Osteoblast (primary cell): ENCODE results near the gene ZCCHC14. TPM values are rescaled to one million over a fixed set of nuclear protein-coding genes. Genes with fewer than 3 reads are reported as not detected.

ENCODE experiments used
- DNase-seq: peaks from one replicate; pipeline ENCODE4 v3.0.0; 2011; ENCODE audit warnings: low spot score, mixed read lengths; ENCODE audit not compliant: insufficient read length; ENCODE audit errors: missing footprints
- H2AFZ ChIP-seq: 2 replicates; pipeline ENCODE4 v1.6.0; 2011; ENCODE audit warnings: mild to moderate bottlenecking, low read length
- H3K27ac ChIP-seq: 2 replicates; pipeline ENCODE4 v1.5.1; 2011; ENCODE audit warnings: mild to moderate bottlenecking, low read depth, low read length, moderate library complexity
- H3K27me3 ChIP-seq: 2 replicates; pipeline ENCODE4 v1.6.0; 2012; ENCODE audit warnings: mild to moderate bottlenecking, control low read depth, inconsistent platforms, low read length, moderate library complexity; ENCODE audit not compliant: insufficient read depth
- H3K36me3 ChIP-seq: 2 replicates; pipeline ENCODE4 v1.5.1; 2011; ENCODE audit warnings: mild to moderate bottlenecking, low read length, control low read depth, moderate library complexity; ENCODE audit not compliant: insufficient read depth
- H3K4me1 ChIP-seq: 2 replicates; pipeline ENCODE4 v1.5.1; 2011; ENCODE audit warnings: mild to moderate bottlenecking, low read length, control low read depth, moderate library complexity; ENCODE audit not compliant: insufficient read depth
- H3K4me2 ChIP-seq: 2 replicates; pipeline ENCODE4 v1.6.0; 2011; ENCODE audit warnings: mild to moderate bottlenecking, low read length; ENCODE audit not compliant: insufficient read depth
- H3K4me3 ChIP-seq: fragments of 200-600 bp; sonication (generic); 3 replicates; pipeline ENCODE4 v1.5.1; 2012; ENCODE audit warnings: mild to moderate bottlenecking, low read length, inconsistent platforms; ENCODE audit not compliant: insufficient read depth
- H3K79me2 ChIP-seq: 2 replicates; pipeline ENCODE4 v1.6.0; 2012; ENCODE audit warnings: mild to moderate bottlenecking, low read length, control low read depth, inconsistent platforms; ENCODE audit not compliant: insufficient read depth
- H3K9me3 ChIP-seq: 2 replicates; pipeline ENCODE4 v1.5.1; 2011; ENCODE audit warnings: low read depth, low read length, control low read depth
- H4K20me1 ChIP-seq: 2 replicates; pipeline ENCODE4 v1.6.0; 2012; ENCODE audit warnings: mild to moderate bottlenecking, low read length, control low read depth; ENCODE audit not compliant: insufficient read depth
- CTCF ChIP-seq: IDR thresholded peaks from 2 replicates; pipeline ENCODE4 v1.5.1; 2011; ENCODE audit warnings: mild to moderate bottlenecking, low read depth, low read length, moderate library complexity; ENCODE audit errors: extremely low read depth
- total RNA-seq: library from RNA; depleted of rRNA; stranded (reverse); fragments of >200 nt; gene quantifications from 2 replicates; pipeline ENCODE4 v1.2.3, GENCODE V29; 2012

Gene ZCCHC14
- total RNA-seq, 1 donor: 36.9 TPM

GRCh38 chr16:87422106-87422505, 70.7 kb downstream of the ZCCHC14 start:
- Histone ChIP-seq H3K27ac (no peak overlapping the region), H4K20me1 (peaks cover 19% of the 10 kb centered on the region), H2AFZ (no peak overlapping the region), H3K4me1 (no peaks in the 10 kb centered on the region), H3K9me3 (no peaks in the 10 kb centered on the region), H3K79me2 (peaks cover 20% of the 10 kb centered on the region), H3K36me3 (peaks cover 21% of the 10 kb centered on the region), H3K27me3 (no peaks in the 10 kb centered on the region), H3K4me3 (no peak overlapping the region), H3K4me2 (no peak overlapping the region)
- TF ChIP-seq CTCF: no peak
- no peak for DNase-seq

GRCh38 chr16:87421003-87421912, 71.6 kb downstream of the ZCCHC14 start:
- no peak for DNase-seq
- TF ChIP-seq CTCF: no peak
- Histone ChIP-seq H4K20me1 (peaks cover 14% of the 10 kb centered on the region), H2AFZ (no peak overlapping the region), H3K4me2 (no peak overlapping the region), H3K27ac (no peak overlapping the region), H3K4me1 (no peaks in the 10 kb centered on the region), H3K4me3 (no peak overlapping the region), H3K9me3 (no peaks in the 10 kb centered on the region), H3K36me3 (peaks cover 30% of the 10 kb centered on the region), H3K79me2 (peaks cover 13% of the 10 kb centered on the region), H3K27me3 (no peaks in the 10 kb centered on the region)

- peaks cover 34% of the 10 kb centered on the region for H3K36me3 ChIP-seq
Measured at GRCh38 chr16:87420026-87421002, 72.5 kb downstream of the ZCCHC14 start.

More at GRCh38 chr16:87420026-87421002, 72.5 kb downstream of the ZCCHC14 start:
- no peaks in the 10 kb centered on the region for H3K9me3 ChIP-seq
- H3K4me2 ChIP-seq: no peak overlapping the region
- no peak overlapping the region for H3K27ac ChIP-seq
- H3K79me2 ChIP-seq: peaks cover 5% of the 10 kb centered on the region
- H3K4me1 ChIP-seq: no peaks in the 10 kb centered on the region
- no peaks in the 10 kb centered on the region for H3K27me3 ChIP-seq
- H3K4me3 ChIP-seq: no peak overlapping the region
- peak; percentile 35 for DNase-seq
- H2AFZ ChIP-seq: no peak overlapping the region
- H4K20me1 ChIP-seq: peaks cover 11% of the 10 kb centered on the region
- TF ChIP-seq CTCF: peak; percentile 26
